SK-N-SH (cell line): ENCODE measurements around the gene WDR6. TPM values are rescaled to one million over a fixed set of nuclear protein-coding genes. Genes with fewer than 3 reads are reported as not detected.

Experiments used
- CTCF ChIA-PET: fragments of 300-600, 350-600 bp; formaldehyde crosslinking; extraction: SDS; loops from one replicate; lab custom pipeline; 2021; lab: Yijun Ruan, JAX
- POLR2A ChIA-PET: fragments of 350-600 bp; sonication (Branson Sonifier 250); formaldehyde crosslinking; extraction: SDS; loops from one replicate; lab custom pipeline; 2020; ENCODE audit warnings: antibody characterized with exemption, inconsistent platforms; lab: Yijun Ruan, JAX
- DNase-seq: peaks from one replicate; pipeline ENCODE4 v3.0.0; 2012
- H2AFZ ChIP-seq: fragments of 200-600 bp; sonication (generic); 2 replicates; pipeline ENCODE4 v1.8.1; 2016; ENCODE audit warnings: antibody characterized with exemption, mild to moderate bottlenecking, low read depth
- H3F3A ChIP-seq: fragments of 200-600 bp; sonication (generic); replicated peaks from 2 replicates; pipeline ENCODE3; 2016; ENCODE audit warnings: antibody characterized with exemption, mild to moderate bottlenecking; ENCODE audit not compliant: insufficient read depth
- H3K27ac ChIP-seq, 2 experiments: fragments of 200-500 bp in 1 of 2; fragments of 200-600 bp in 1 of 2; sonication (Bioruptor generic) in 1 of 2; sonication (generic), shearing (Covaris generic) in 1 of 2; 2 replicates each; pipeline versions ENCODE4 v1.5.1 to v1.6.1; 2014 to 2016; ENCODE audit warnings: low read depth in 2 of 2, inconsistent platforms in 1 of 2, low read length in 1 of 2, mild to moderate bottlenecking in 1 of 2, mixed read lengths in 1 of 2
- H3K27me3 ChIP-seq: fragments of 200-600 bp; sonication (generic), shearing (Covaris generic); 2 replicates; pipeline ENCODE4 v1.6.1; 2016; ENCODE audit warnings: mixed run types; ENCODE audit not compliant: insufficient read depth
- H3K36me3 ChIP-seq, 2 experiments: fragments of 200-500 bp in 1 of 2; fragments of 200-600 bp in 1 of 2; sonication (Bioruptor generic) in 1 of 2; sonication (generic) in 1 of 2; replicated peaks in 1 of 2; 2 replicates each; pipeline versions ENCODE3 to v1.5.1; 2014 to 2016; ENCODE audit warnings: low read length in 1 of 2, mild to moderate bottlenecking in 1 of 2; ENCODE audit not compliant: insufficient read depth in 2 of 2, control insufficient read depth in 1 of 2
- H3K4me1 ChIP-seq, 2 experiments: fragments of 200-500 bp in 1 of 2; fragments of 200-600 bp in 1 of 2; sonication (Bioruptor generic) in 1 of 2; sonication (generic), shearing (Covaris generic) in 1 of 2; 2 replicates each; pipeline versions ENCODE4 v1.5.1 to v1.6.1; 2014 to 2016; ENCODE audit warnings: low read depth in 1 of 2, low read length in 1 of 2, mixed run types in 1 of 2; ENCODE audit not compliant: insufficient read depth in 2 of 2, control insufficient read depth in 1 of 2
- H3K4me2 ChIP-seq: fragments of 200-600 bp; sonication (generic), shearing (Covaris generic); 2 replicates; pipeline ENCODE4 v1.6.1; 2017; ENCODE audit warnings: mixed run types
- H3K4me3 ChIP-seq, 2 experiments: fragments of 200-500 bp in 1 of 2; fragments of 200-600 bp in 1 of 2; sonication (Bioruptor generic) in 1 of 2; sonication (generic), shearing (Covaris generic) in 1 of 2; 2 replicates each; pipeline versions ENCODE4 v1.5.1 to v1.8.1; 2014 to 2016; ENCODE audit warnings: low read depth in 2 of 2, inconsistent platforms in 1 of 2, low read length in 1 of 2, mild to moderate bottlenecking in 1 of 2, mixed read lengths in 1 of 2, moderate library complexity in 1 of 2
- H3K79me2 ChIP-seq: fragments of 200-600 bp; sonication (generic); 2 replicates; pipeline ENCODE4 v1.8.1; 2017; ENCODE audit warnings: mild to moderate bottlenecking; ENCODE audit not compliant: insufficient read depth
- H3K9ac ChIP-seq: fragments of 200-600 bp; sonication (generic); 2 replicates; pipeline ENCODE4 v1.6.1; 2017; ENCODE audit warnings: mixed run types
- H3K9me2 ChIP-seq: fragments of 200-600 bp; sonication (generic); 2 replicates; pipeline ENCODE4 v1.6.1; 2017; ENCODE audit warnings: mixed run types
- H3K9me3 ChIP-seq: fragments of 200-600 bp; sonication (generic); 2 replicates; pipeline ENCODE4 v1.6.1; 2017; ENCODE audit warnings: mixed run types, mild to moderate bottlenecking, moderate library complexity
- H4K20me1 ChIP-seq: fragments of 200-600 bp; sonication (generic); 2 replicates; pipeline ENCODE4 v1.6.1; 2017; ENCODE audit warnings: mild to moderate bottlenecking, mixed run types; ENCODE audit not compliant: insufficient read depth
- ELF1 ChIP-seq: IDR thresholded peaks from 2 replicates; pipeline ENCODE4 v1.4.0; 2012
- EZH2phosphoT487 ChIP-seq: fragments of 200-600 bp; sonication (generic); IDR thresholded peaks from 2 replicates; pipeline ENCODE4 v1.6.1; 2017; ENCODE audit warnings: low read depth, mixed run types, mild to moderate bottlenecking, antibody characterized with exemption, moderate library complexity, borderline replicate concordance
- FOSL2 ChIP-seq: IDR thresholded peaks from 2 replicates; pipeline ENCODE4 v1.4.0; 2012; ENCODE audit warnings: low read depth, mild to moderate bottlenecking, moderate library complexity, borderline replicate concordance
- FOXM1 ChIP-seq: IDR thresholded peaks from 2 replicates; pipeline ENCODE4 v1.4.0; 2012; ENCODE audit warnings: low read depth, mild to moderate bottlenecking
- MXI1 ChIP-seq: IDR thresholded peaks from 2 replicates; pipeline ENCODE4 v1.6.1; 2012; ENCODE audit warnings: mild to moderate bottlenecking, low read depth, low read length, improper control_type of control experiment
- NRF1 ChIP-seq: IDR thresholded peaks from 2 replicates; pipeline ENCODE4 v1.6.1; 2012; ENCODE audit warnings: low read depth, mild to moderate bottlenecking, low read length
- POLR2AphosphoS5 ChIP-seq: IDR thresholded peaks from 2 replicates; pipeline ENCODE4 v1.6.1; 2012; ENCODE audit warnings: low read depth, low read length
- RAD21 ChIP-seq: IDR thresholded peaks from 2 replicates; pipeline ENCODE4 v1.6.1; 2012; ENCODE audit warnings: mild to moderate bottlenecking, low read length
- RFX5 ChIP-seq: IDR thresholded peaks from 2 replicates; pipeline ENCODE4 v1.6.1; 2012; ENCODE audit warnings: mild to moderate bottlenecking, improper control_type of control experiment, low read length
- RXRA ChIP-seq: IDR thresholded peaks from 2 replicates; pipeline ENCODE4 v1.4.0; 2012; ENCODE audit warnings: low read depth, mild to moderate bottlenecking, borderline replicate concordance
- SIN3A ChIP-seq: IDR thresholded peaks from 2 replicates; pipeline ENCODE4 v1.6.1; 2012; ENCODE audit warnings: low read depth, mild to moderate bottlenecking, low read length, moderate library complexity, borderline replicate concordance
- SMC3 ChIP-seq: IDR thresholded peaks from 2 replicates; pipeline ENCODE4 v1.6.1; 2012; ENCODE audit warnings: low read depth, low read length, improper control_type of control experiment
- WGBS: methylation state at CpG from one replicate; pipeline ENCODE4 v1.1.6; 2017; ENCODE audit warnings: low lambda C conversion rate; 5-methylcytosine and 5-hydroxymethylcytosine counted together
- polyA plus RNA-seq, 3 experiments: library from polyadenylated mRNA; depleted of rRNA; stranded (reverse); fragments of >200 nt; gene quantifications; 2 replicates each; pipeline ENCODE4 v1.2.3, GENCODE V29; 2012
- TF ChIP-seq, protein P1 (sequence below): IDR thresholded peaks from 2 replicates; pipeline ENCODE4 v1.4.0; 2012; ENCODE audit warnings: low read depth
- TF ChIP-seq, protein P2 (sequence below): fragments of 200-600 bp; sonication (generic); IDR thresholded peaks from 2 replicates; pipeline ENCODE4 v1.6.1; 2017; ENCODE audit warnings: antibody characterized with exemption, mild to moderate bottlenecking, moderate library complexity
- TF ChIP-seq, protein P3 (sequence below): fragments of 150-350 bp; IDR thresholded peaks from 2 replicates; pipeline ENCODE4 v1.6.1; 2016; ENCODE audit warnings: mild to moderate bottlenecking, low read depth, low read length

Gene WDR6
- polyA plus RNA-seq, 1 of the 3 experiments (the other 2 are of a cell fraction): 230 TPM

DNA sequence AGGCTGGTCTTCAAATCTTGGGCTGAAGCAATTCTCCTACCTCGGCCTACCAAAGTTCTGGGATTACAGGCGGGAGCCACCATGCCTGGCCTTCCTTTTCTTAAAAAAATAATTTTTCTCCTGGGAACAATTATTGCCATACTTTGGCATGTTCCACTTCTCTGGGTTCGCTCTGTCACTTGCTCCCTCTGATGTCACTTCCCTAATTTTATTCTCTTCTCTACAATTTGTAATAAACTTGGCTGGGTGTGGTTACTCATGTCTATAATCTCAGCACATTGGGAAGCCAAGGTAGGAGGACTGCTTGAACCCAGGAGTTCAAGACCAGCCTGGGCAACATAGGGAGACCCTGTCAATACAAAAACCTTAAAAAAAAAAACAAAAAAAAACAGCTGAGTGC lies 28.1 kb downstream of the WDR6 start:
- 98% methylated on average over 3 of the region's 3 CpGs for WGBS
- H3K79me2 ChIP-seq: peaks cover 13% of the 10 kb centered on the region
- peaks cover 26% of the 10 kb centered on the region for H3F3A ChIP-seq
- H3K36me3 ChIP-seq: peaks cover 34 to 68% of the 10 kb centered on the region in 2 experiments
- H3K4me2 ChIP-seq: no peak overlapping the region
- H3K4me1 ChIP-seq: no peaks in the 10 kb centered on the region
- no peaks in the 10 kb centered on the region for H3K9me2 ChIP-seq
- no peak overlapping the region for H3K9ac ChIP-seq
- H3K27me3 ChIP-seq: no peaks in the 10 kb centered on the region
- ChIA-PET CTCF (no interaction called here), POLR2A (no interaction called here)
- no peaks in the 10 kb centered on the region for H4K20me1 ChIP-seq
- TF ChIP-seq FOSL2: no peak
- TF ChIP-seq, protein P1, sequence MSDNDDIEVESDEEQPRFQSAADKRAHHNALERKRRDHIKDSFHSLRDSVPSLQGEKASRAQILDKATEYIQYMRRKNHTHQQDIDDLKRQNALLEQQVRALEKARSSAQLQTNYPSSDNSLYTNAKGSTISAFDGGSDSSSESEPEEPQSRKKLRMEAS: no peak
- TF ChIP-seq SMC3: no peak
- TF ChIP-seq FOXM1: no peak
- TF ChIP-seq NRF1: no peak
- no peak for TF ChIP-seq POLR2AphosphoS5
- TF ChIP-seq MXI1: no peak
- TF ChIP-seq, protein P2, sequence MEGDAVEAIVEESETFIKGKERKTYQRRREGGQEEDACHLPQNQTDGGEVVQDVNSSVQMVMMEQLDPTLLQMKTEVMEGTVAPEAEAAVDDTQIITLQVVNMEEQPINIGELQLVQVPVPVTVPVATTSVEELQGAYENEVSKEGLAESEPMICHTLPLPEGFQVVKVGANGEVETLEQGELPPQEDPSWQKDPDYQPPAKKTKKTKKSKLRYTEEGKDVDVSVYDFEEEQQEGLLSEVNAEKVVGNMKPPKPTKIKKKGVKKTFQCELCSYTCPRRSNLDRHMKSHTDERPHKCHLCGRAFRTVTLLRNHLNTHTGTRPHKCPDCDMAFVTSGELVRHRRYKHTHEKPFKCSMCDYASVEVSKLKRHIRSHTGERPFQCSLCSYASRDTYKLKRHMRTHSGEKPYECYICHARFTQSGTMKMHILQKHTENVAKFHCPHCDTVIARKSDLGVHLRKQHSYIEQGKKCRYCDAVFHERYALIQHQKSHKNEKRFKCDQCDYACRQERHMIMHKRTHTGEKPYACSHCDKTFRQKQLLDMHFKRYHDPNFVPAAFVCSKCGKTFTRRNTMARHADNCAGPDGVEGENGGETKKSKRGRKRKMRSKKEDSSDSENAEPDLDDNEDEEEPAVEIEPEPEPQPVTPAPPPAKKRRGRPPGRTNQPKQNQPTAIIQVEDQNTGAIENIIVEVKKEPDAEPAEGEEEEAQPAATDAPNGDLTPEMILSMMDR: no peak
- H3K9me3 ChIP-seq: no peaks in the 10 kb centered on the region
- no peak overlapping the region for H2AFZ ChIP-seq
- H3K4me3 ChIP-seq: no peak overlapping the region
- H3K27ac ChIP-seq: no peak overlapping the region
- DNase-seq: no peak

GRCh38 chr3:49053543-49053942 lies 46.4 kb downstream of the WDR6 start:
- Histone ChIP-seq H3K27ac (no peak overlapping the region), H4K20me1 (no peaks in the 10 kb centered on the region; the same call in 1 of the 2 replicates), H3K9me2 (no peaks in the 10 kb centered on the region), H3F3A (no peaks in the 10 kb centered on the region), H3K79me2 (peaks cover 61% of the 10 kb centered on the region), H3K27me3 (no peaks in the 10 kb centered on the region), H3K4me2 (no peak overlapping the region), H3K4me3 (no peak overlapping the region), H3K9me3 (no peaks in the 10 kb centered on the region), H2AFZ (no peak overlapping the region), H3K9ac (no peak overlapping the region), H3K36me3 (peaks cover 23 to 49% of the 10 kb centered on the region in 2 experiments), H3K4me1 (no peaks in the 10 kb centered on the region; a peak in 1 of 4 replicates)
- ChIA-PET CTCF (interaction anchor here (0.7 kb wide), 1 partner anchor 48 kb away, joined by 3 read pairs; no protein-coding TSS in a partner anchor), POLR2A (no interaction called here)
- no peak for DNase-seq
- TF ChIP-seq EZH2phosphoT487 (no peak), RXRA (no peak), RFX5 (no peak), MXI1 (no peak), ELF1 (no peak), FOSL2 (no peak), RAD21 (no peak), FOXM1 (no peak), SIN3A (no peak)
- TF ChIP-seq, protein P3, sequence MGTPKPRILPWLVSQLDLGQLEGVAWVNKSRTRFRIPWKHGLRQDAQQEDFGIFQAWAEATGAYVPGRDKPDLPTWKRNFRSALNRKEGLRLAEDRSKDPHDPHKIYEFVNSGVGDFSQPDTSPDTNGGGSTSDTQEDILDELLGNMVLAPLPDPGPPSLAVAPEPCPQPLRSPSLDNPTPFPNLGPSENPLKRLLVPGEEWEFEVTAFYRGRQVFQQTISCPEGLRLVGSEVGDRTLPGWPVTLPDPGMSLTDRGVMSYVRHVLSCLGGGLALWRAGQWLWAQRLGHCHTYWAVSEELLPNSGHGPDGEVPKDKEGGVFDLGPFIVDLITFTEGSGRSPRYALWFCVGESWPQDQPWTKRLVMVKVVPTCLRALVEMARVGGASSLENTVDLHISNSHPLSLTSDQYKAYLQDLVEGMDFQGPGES: no peak
- WGBS: 96% methylated on average over 1 of the region's 1 CpG
